Measurements from ENCODE around the gene PIK3R6. TPM values are rescaled to one million over a fixed set of nuclear protein-coding genes. Genes with fewer than 3 reads are reported as not detected.

PIK3R6 gene
- total RNA-seq, 1 experiment from 2014 or later, result not detected

DNA sequence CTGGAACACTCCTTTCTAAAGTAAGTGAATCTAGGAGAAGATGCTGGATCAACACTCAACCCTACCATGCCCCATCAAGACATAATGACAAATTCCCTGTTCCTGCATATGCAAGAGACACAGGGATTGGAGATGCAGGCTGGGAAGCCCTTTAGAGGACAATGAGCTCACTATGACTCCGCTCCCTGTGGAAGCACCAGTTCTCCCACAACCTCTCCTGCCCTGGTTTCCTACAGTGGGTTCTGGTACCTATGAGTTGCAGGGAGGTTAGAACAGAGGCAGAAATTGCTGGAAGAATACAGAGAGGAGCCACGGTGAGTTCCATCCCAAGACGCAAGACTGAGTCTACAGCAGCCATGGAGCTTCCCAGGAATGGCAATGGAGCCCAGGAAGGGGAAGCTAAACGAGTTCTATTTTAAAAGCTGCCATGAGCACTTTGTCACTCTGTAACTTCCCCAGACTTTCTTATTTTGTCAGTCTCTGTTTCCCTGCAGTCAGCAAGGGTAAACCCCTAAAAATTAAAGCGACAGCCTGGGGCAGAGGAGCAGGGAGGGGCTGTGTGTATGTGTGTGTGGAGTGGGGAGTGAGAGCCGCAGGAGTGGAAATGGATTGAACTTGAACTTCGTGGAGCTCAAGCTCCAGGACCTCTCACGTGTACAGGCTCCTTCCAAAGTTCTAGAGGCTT, 42.3 kb upstream of the PIK3R6 start:
- Histone ChIP-seq H3K9me3 (ENCODE audit: control insufficient read depth, low read depth, low read length) (no peaks in the 10 kb centered on the region), H4K8ac (replicated peaks; ENCODE audit: insufficient read length, low read depth, low read length) (no peak overlapping the region), H3T11ph (ENCODE audit: low read length) (no peak overlapping the region), H3K9ac (ENCODE audit: extremely low read depth, insufficient read length, low read length) (no peak overlapping the region), H3K18ac (ENCODE audit: insufficient read length, low read depth, low read length) (no peak overlapping the region), H2BK5ac (ENCODE audit: insufficient read length, low read length) (no peak overlapping the region), H2BK15ac (ENCODE audit: low read depth, low read length) (no peak overlapping the region), H3K27me3 (ENCODE audit: insufficient read depth, low read length) (no peaks in the 10 kb centered on the region), H3K4ac (ENCODE audit: low read depth, low read length) (no peak overlapping the region), H2AK5ac (ENCODE audit: insufficient read length, low read length) (no peak overlapping the region), H3K79me1 (ENCODE audit: insufficient read depth, low read depth, low read length, poor library complexity, severe bottlenecking) (no peaks in the 10 kb centered on the region), H3K23ac (ENCODE audit: insufficient read length, low read depth, low read length) (no peak overlapping the region), H2BK20ac (ENCODE audit: low read depth, low read length, poor library complexity, severe bottlenecking) (no peak overlapping the region), H2AFZ (ENCODE audit: low read length) (no peak overlapping the region), H3K23me2 (ENCODE audit: insufficient read length, low read depth, low read length, poor library complexity, severe bottlenecking) (no peaks in the 10 kb centered on the region), H2BK120ac (ENCODE audit: low read depth, low read length, poor library complexity, severe bottlenecking) (no peak overlapping the region), H3K4me1 (ENCODE audit: insufficient read depth, low read length) (no peaks in the 10 kb centered on the region), H4K91ac (ENCODE audit: insufficient read length, low read depth, low read length) (no peak overlapping the region), H2BK12ac (ENCODE audit: insufficient read length, low read depth, low read length) (no peak overlapping the region), H3K79me2 (ENCODE audit: insufficient read depth, low read length) (no peaks in the 10 kb centered on the region), H3K14ac (ENCODE audit: insufficient read depth, low read length) (no peak overlapping the region), H3K27ac (ENCODE audit: insufficient read length, low read depth, low read length) (no peak overlapping the region), H3K4me2 (ENCODE audit: insufficient read depth, insufficient read length, low read length) (no peak overlapping the region), H3K56ac (ENCODE audit: insufficient read length, low read depth, low read length) (no peak overlapping the region), H4K20me1 (ENCODE audit: control insufficient read depth, insufficient read depth, insufficient read length) (no peaks in the 10 kb centered on the region), H4K5ac (ENCODE audit: insufficient read length, low read depth, low read length) (no peak overlapping the region)
- Mint-ChIP-seq H3K4me3 (no peak overlapping the region), H3K9me3 (no peaks in the 10 kb centered on the region; a peak in 1 of 5 replicates), H3K36me3 (ENCODE audit: insufficient read depth in 1 of 3, low read depth in 3 of 3) (no peaks in the 10 kb centered on the region; a peak in 1 of 7 replicates), H3K27ac (no peak overlapping the region), H3K4me1 (peaks cover 4 to 5% of the 10 kb centered on the region in 2 experiments), H3K27me3 (ENCODE audit: low read depth) (peaks cover 3% of the 10 kb centered on the region)
- TF ChIP-seq, protein P1, sequence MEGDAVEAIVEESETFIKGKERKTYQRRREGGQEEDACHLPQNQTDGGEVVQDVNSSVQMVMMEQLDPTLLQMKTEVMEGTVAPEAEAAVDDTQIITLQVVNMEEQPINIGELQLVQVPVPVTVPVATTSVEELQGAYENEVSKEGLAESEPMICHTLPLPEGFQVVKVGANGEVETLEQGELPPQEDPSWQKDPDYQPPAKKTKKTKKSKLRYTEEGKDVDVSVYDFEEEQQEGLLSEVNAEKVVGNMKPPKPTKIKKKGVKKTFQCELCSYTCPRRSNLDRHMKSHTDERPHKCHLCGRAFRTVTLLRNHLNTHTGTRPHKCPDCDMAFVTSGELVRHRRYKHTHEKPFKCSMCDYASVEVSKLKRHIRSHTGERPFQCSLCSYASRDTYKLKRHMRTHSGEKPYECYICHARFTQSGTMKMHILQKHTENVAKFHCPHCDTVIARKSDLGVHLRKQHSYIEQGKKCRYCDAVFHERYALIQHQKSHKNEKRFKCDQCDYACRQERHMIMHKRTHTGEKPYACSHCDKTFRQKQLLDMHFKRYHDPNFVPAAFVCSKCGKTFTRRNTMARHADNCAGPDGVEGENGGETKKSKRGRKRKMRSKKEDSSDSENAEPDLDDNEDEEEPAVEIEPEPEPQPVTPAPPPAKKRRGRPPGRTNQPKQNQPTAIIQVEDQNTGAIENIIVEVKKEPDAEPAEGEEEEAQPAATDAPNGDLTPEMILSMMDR (conservative IDR thresholded peaks at IDR 0.05), result no peak
- no CpG with 5 or more reads among the region's 8 CpGs for WGBS (ENCODE audit: extremely low coverage, insufficient read length, low lambda C conversion rate)
- no peak for DNase-seq
